Measurements from ENCODE around the gene GOLM1.

DNA sequence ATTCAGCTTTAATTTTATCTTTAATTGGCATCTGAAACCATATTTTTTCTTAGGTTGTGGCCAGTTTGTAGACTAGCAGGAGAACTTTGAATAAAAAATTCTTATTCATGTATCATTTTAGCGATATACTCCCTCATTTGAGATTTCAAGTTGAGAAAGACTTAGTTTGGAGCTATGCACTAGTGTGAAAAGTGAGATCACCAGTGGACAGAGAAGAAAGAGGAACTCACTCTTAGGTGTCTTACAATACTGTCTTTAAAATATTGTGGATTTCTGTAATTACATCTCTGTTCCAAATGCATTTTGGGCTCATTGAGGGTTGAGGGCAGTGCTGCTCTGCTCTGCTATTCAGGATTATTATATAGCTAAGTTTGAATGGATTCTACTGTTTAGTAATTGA, 103.8 kb downstream of the GOLM1 start:
- TF ChIP-seq, protein P1, sequence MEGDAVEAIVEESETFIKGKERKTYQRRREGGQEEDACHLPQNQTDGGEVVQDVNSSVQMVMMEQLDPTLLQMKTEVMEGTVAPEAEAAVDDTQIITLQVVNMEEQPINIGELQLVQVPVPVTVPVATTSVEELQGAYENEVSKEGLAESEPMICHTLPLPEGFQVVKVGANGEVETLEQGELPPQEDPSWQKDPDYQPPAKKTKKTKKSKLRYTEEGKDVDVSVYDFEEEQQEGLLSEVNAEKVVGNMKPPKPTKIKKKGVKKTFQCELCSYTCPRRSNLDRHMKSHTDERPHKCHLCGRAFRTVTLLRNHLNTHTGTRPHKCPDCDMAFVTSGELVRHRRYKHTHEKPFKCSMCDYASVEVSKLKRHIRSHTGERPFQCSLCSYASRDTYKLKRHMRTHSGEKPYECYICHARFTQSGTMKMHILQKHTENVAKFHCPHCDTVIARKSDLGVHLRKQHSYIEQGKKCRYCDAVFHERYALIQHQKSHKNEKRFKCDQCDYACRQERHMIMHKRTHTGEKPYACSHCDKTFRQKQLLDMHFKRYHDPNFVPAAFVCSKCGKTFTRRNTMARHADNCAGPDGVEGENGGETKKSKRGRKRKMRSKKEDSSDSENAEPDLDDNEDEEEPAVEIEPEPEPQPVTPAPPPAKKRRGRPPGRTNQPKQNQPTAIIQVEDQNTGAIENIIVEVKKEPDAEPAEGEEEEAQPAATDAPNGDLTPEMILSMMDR (IDR thresholded peaks at IDR 0.05; ENCODE audit: extremely low read depth in 1 of 2, insufficient read depth in 1 of 2, low read depth in 1 of 2, low read length in 2 of 2): no peak
- TF ChIP-seq POLR2AphosphoS5 (IDR thresholded peaks at IDR 0.05; ENCODE audit: insufficient read depth, low read depth, low read length) (no peak), MYC (IDR thresholded peaks at IDR 0.05; ENCODE audit: low read depth, low read length) (no peak), POLR2A (IDR thresholded peaks at IDR 0.05; ENCODE audit: low read depth, low read length) (no peak)
